Measurements from ENCODE around the gene PDCD11. TPM values are rescaled to one million over a fixed set of nuclear protein-coding genes. Genes with fewer than 3 reads are reported as not detected.

Gene PDCD11
- total and polyA plus RNA-seq, 2 of the 8 experiments (the other 6 are each of a cell fraction or from before 2014, with no cell fraction given), result 18.1 to 79.1 TPM

GRCh38 chr10:103396789-103397087 is 312 bp downstream of the PDCD11 start:
- ChIA-PET POLR2A (ENCODE audit: partially characterized antibody) (interaction anchor here (1.0 to 2.5 kb wide), 7 partner anchors 9 to 92 kb away, joined by 3 to 13 read pairs (median 4); no protein-coding TSS in a partner anchor), CTCF (ENCODE audit: partially characterized antibody) (interaction anchor here (2.1 kb wide), 1 partner anchor 19 kb away, joined by 12 read pairs; no protein-coding TSS in a partner anchor)
- Histone ChIP-seq H3K79me2 (ENCODE audit: control insufficient read depth in 1 of 2, insufficient read depth in 2 of 2, low read length in 2 of 2) (peaks cover 14 to 56% of the 10 kb centered on the region in 2 experiments), H2BK15ac (ENCODE audit: low read length) (no peak overlapping the region), H3K23me2 (ENCODE audit: low read depth, low read length) (peaks cover 13% of the 10 kb centered on the region), H4K5ac (ENCODE audit: insufficient read length, low read depth, low read length) (no peak overlapping the region), H3K27ac (ENCODE audit: low read depth, low read length) (no peak overlapping the region; the same call in 1 of the 2 replicates), H3K56ac (replicated peaks; ENCODE audit: insufficient read length, low read depth, low read length) (no peak overlapping the region), H3K36me3 (ENCODE audit: control insufficient read depth in 2 of 4, insufficient read depth in 4 of 4, low read length in 3 of 4) (peaks cover 19 to 55% (median 27%) of the 10 kb centered on the region in 4 experiments), H4K8ac (ENCODE audit: extremely low read depth, insufficient read depth, low read length) (peak overlapping the region; percentile 53; the same call in 1 of the 2 replicates), H3K9ac (replicated peaks in 1 of 4; ENCODE audit: extremely low read depth in 1 of 4, low read depth in 3 of 4, low read length in 3 of 4) (peak overlapping the region in 3 of 4 experiments; percentile 82 to 92 (median 85); a peak in 6 of 7 replicates), H2AFZ (ENCODE audit: low read length) (peak overlapping the region; percentile 80; the same call in 1 of the 2 replicates), H3K27me3 (replicated peaks in 1 of 4; ENCODE audit: control insufficient read depth in 3 of 4, extremely low read depth in 1 of 4, insufficient read depth in 3 of 4, low read length in 3 of 4) (no peaks in the 10 kb centered on the region), H3K4ac (replicated peaks; ENCODE audit: insufficient read length, low read depth, low read length) (no peak overlapping the region), H3K14ac (ENCODE audit: insufficient read length) (no peak overlapping the region), H2BK20ac (ENCODE audit: low read length) (no peak overlapping the region), H2AK5ac (ENCODE audit: low read depth, low read length) (peak overlapping the region; percentile 33; the same call in 1 of the 2 replicates), H3K4me3 (ENCODE audit: extremely low read depth in 1 of 4, insufficient read depth in 2 of 4, low read depth in 3 of 4, low read length in 4 of 4) (peak overlapping the region; percentile 96 to 99 (median 96)), H2BK12ac (ENCODE audit: low read depth, low read length) (no peak overlapping the region), H3K23ac (ENCODE audit: insufficient read length) (no peak overlapping the region), H2BK120ac (replicated peaks; ENCODE audit: low read depth, low read length) (no peak overlapping the region), H2BK5ac (ENCODE audit: low read depth, low read length) (peak overlapping the region; percentile 83; the same call in 1 of the 2 replicates), H3K4me2 (ENCODE audit: insufficient read depth in 1 of 2, low read depth in 2 of 2, low read length in 2 of 2) (peak overlapping the region; percentile 76 to 95), H3K18ac (ENCODE audit: extremely low read depth, low read length) (peak overlapping the region; percentile 90), H4K91ac (replicated peaks; ENCODE audit: insufficient read length, low read length) (no peak overlapping the region), H3K4me1 (replicated peaks in 1 of 4; ENCODE audit: control insufficient read depth in 3 of 4, insufficient read depth in 4 of 4, low read length in 3 of 4) (peaks cover 0 to 10% (median 2%) of the 10 kb centered on the region in 4 experiments; a peak in 6 of 7 replicates), H3K9me3 (ENCODE audit: insufficient read depth in 2 of 2, low read depth in 1 of 2, low read length in 1 of 2) (no peaks in the 10 kb centered on the region), H4K20me1 (replicated peaks in 1 of 2; ENCODE audit: control insufficient read depth in 1 of 2, insufficient read depth in 2 of 2, low read length in 2 of 2) (peaks cover 2% of the 10 kb centered on the region in 2 experiments), H3K79me1 (ENCODE audit: low read depth, low read length) (peaks cover 12% of the 10 kb centered on the region)
- WGBS, 2 experiments (ENCODE audit: extremely low coverage in 1 of 2, insufficient coverage in 1 of 2, insufficient read length in 1 of 2, insufficient replicate concordance in 2 of 2, low coverage in 1 of 2, low lambda C conversion rate in 2 of 2, missing lambda C conversion rate in 1 of 2), result 4% methylated on average over 8 of the region's 8 CpGs; no CpG with 5 or more reads in 1 of the 2 experiments
- FAIRE-seq, result no peak
- no peak for DNase-seq (ENCODE audit: low read depth in 1 of 2, low spot score in 2 of 2)
- TF ChIP-seq SP2 (IDR thresholded peaks at IDR 0.05; ENCODE audit: low read length) (no peak), KDM5A (IDR thresholded peaks at IDR 0.05; ENCODE audit: low read length) (0 out of 2 replicates have a peak, but pooled peaks have one; percentile 13), ZNF274 (IDR thresholded peaks at IDR 0.05; ENCODE audit: borderline replicate concordance, extremely low read depth, low read length) (no peak)
